ENCODE measurements around the gene CIBAR2.

DNA sequence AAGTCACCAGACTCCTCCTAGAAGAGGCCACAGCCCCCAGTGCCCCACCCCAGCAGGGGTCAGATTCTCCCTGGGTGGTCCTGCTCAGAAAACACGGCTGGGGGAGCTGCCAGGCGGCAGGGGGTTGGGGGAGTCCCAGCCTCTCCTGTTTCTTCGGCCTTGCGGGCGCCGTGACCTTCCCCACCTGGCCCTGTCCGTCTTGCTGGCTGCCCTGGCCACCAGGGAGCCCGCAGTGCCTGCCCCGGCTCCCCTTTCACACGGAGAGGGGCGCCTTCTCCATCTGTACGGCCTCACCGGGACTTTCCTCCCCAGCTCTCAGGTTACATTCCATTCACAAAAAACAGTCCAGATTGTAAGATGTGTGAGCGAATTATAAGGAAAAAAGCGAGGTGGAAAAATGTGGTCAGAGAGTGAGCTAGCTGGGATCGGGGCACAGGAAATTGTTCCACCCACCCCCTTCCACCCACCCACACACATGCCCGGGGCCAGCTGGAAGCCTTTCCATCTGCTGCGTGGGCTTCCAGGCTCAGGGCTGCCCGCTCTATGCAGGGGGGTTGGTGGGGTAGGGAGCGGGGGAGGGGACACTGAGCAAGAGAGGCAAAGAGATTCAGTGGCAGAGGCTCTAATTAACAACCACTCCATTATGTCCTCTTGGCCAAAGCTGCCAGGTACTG is 14.6 kb upstream of the CIBAR2 start:
- peak; percentile 18 to 57 (median 46) for TF ChIP-seq POLR2AphosphoS5 (IDR thresholded peaks at IDR 0.05)
- no peak for TF ChIP-seq CTCF (IDR thresholded peaks at IDR 0.05 in 8 of 11, conservative IDR thresholded peaks at IDR 0.05 in 3 of 11)
